Stimulated activated CD4-positive, alpha-beta T cell treated with anti-CD3 and anti-CD28 coated beads, Interleukin-12 subunit alpha, Interleukin-12 subunit beta, amount 100 ng/mL, for 48 hours (primary cell): Measurements from ENCODE around the gene SPATA31E1.
"Not testable (repeated sequence)": the region's sequence is repeated elsewhere in the genome, so short reads cannot be mapped to it uniquely, and the experiment has no call there.

Experiments
- DNase-seq, 3 donors: peaks; one replicate each; pipeline ENCODE4 v3.0.0-alpha.2; 2020; ENCODE audit warnings: low read depth in 2 of 3, low spot score in 1 of 3

The SPATA31E1 gene

DNA sequence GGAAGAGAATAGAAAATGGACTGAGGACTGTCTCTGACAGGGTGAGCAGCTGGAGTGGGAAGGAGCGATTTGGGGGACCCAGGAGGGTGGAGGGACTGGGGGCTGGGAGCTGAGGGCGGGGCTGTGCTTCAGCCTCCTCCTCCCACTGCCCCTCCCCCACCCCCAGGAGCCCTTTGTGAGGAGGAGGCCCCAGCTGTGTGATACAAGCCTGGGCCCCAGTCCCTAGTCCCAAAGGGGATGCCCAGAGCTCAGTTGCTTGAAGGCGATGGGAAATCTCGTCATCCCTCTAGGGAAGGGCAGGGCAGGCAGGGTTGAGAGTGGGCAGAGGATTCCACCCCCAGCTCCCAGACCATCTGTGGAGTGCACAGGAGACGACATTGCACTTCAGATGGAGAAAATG, at the start of gene SPATA31E1:
SPATA31E1 (plus strand) TSS at position 251 of the 400 bp plus-strand sequence; CDS start at position 266, 15 bp downstream.
- no peak for DNase-seq

DNA sequence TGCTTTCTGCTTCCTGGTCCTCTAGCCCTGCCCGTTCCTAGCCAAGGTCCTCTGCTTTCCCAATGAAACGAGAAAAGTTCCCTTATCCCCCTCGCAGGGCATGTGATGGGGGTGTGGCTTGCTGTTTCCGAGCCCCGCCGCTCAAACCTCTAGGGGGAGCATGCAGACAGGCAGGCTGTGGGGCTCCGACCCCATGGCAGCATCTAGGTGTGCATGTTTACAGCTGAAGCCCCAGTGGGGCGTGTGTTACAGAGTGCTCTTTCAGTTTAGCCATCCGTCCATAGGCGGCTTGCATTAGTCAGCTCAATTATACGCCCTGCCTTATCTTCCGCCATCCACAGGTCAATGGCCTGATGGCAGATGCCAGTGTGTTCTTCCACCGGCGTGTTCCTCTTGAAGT, 48.3 kb upstream of the SPATA31E1 start:
- DNase-seq: no peak

DNA sequence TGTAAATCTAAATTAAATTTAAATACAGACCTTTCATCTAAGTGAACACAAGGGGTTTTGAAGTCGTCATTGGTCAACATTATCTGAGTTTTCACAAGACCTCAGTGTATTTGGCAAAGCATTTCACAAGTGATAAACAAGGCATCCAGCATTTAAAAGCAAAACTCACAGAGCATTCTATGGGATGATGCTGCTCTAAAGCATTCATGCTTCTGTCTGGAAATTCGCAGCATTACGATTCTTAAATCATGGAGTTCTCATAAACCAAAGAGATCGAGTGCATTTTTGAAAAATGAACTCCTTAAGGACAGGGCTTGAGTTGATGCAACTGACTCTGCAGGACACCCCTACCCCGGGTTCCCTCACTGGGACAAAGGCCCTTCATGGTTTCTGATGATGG, 46.1 kb upstream of the SPATA31E1 start:
- DNase-seq: no peak

DNA sequence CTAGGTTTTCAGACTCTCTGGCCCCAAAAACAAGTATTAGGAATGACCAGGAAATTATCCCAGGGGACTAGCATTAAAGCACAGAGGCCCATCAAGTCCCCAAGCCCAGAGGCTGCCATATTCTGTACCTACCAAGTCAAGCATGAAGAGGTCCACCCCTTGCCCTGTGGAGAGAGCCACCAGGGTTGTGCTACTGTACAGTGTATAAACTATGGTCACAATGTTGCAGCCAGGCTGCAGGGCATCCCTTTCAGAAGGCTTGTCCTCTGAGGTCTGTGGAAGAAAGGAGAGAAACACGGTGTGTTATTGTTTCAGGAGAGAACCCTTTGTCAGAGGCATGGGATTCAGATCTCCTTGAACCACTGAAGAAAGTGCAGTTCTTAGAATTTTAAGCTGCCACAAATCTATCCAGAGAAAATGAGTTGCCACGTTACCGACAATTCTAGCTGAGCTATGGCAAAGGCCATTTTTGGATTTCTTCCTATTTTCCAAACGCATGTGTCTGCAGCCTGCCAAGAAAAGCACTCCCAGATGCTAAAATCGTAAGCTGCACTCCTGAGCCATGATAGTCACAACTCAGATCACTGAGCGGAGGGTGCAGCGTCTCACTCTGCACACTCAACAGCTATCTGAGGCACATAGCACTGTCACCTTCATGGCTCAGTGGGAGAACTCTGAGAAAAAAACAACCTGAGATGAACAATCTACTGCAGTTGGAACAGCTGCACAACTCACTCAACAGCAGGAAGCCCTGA, 45.5 kb upstream of the SPATA31E1 start:
- no peak for DNase-seq

DNA sequence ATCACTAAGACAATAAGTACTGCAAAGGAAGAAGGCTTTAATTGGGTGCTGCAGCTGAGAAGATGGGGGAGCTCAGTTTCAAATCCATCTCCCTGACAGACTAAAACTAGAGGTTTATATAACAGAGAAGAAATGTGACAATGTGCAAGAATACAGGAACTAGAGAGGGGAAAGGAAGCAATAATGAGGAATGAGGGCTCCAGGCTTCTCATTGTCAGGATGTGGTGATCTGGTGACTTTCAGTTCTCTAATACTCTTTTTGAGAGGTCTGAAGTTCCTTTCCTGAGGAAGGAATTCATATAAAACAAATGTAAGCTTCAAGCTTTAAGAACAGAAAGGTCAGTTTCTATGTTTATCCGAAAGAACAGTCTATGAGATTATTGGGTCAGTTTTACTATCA, 42.5 kb upstream of the SPATA31E1 start:
- no peak for DNase-seq

DNA sequence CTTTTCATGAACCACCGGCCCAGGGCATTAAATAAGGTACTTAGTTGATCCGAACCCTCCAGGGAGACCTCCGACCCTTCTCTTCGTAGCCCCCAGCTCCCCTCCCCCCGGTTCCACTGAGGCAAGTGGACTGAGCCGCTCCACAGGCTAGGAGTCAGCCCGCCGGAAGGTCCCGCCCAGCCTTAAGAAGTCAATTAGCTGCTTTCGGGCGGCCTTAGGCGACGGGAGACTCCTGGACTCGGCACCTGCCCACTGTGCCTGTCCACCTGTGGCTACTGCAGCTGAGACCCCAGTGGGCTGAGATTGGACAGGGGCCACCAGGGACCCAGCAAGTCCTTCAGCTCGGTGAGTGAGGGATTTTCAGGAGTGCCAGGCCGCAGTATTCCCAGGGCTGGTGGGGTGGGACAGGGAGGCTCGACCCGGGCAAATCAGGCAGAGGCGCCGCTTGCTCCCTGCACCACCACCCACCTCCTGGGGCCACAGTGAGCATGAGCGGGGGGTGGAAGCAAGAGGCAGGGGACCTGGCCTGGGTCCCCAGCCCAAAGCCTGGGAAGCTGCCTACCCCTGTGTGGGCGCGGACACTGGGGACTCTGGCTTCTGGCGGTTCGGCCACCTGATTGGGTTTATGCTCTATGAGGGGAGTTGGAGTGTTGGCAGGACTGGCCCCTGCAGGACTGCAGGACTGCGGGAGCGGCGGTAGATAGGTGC, 39.6 kb upstream of the SPATA31E1 start:
- no peak for DNase-seq

DNA sequence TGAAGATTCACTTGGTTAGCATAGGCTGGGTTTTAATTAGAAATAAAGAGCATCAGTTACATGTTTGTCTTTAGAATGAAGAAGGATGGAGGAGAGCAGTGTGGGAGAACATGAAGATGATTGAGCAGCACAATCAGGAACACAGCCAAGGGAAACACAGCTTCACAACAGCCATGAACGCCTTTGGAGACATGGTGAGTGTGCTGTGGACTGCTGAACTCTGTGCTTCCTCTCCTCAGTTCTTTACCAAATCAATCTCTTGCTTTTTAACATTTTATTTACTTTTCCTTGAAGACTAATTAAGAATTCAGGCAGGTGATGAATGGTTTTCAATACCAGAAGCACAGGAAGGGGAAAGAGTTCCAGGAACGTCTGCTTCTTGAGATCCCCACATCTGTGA, 38.2 kb upstream of the SPATA31E1 start:
- no peak for DNase-seq

DNA sequence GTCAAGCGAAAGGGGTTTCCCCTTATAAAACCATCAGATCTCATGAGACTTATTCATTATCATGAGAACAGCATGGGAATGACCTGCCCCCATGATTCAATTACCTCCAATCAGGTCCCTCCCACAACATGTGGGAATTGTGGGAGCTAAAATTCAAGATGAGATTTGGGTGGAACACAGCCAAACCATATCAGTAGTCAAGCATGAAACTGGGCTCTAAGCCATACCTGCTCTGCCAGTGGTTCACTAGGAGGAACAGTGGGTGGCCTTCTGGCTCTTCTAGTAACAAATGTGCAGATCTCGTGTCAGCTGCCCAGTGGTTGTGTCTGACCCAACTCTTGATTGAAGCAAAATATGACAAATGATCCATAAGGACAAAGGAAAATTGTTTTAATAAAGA, 34.9 kb upstream of the SPATA31E1 start:
- not testable (repeated sequence) for DNase-seq

DNA sequence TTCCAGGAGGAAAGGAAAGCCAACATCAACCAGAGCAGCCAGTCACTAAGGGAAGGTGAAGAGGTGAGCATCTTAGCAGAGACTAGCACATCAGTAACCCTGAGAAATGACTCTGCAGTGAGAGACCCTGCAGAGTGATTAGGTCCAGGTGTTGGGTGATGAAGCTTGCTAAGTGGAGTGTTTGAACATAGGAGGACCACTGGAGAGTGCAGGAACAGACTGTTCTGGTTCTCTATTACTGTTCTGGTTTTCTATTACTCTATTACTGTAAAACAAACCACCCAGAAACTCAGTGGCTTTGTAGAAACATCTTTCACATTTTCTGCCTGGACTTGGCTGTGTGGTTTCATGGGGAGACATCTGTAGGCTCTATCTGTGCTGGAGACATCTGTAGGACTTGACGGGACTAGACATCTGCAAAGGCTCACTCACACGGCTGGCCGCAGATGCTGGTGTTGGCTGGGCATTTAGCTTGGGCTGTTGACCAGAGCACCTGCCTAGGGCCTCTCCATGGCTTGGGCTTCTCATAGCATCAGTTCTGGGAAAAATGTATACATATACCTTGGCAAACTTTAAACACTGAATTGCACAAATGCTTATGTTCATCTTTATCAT, 33.4 kb upstream of the SPATA31E1 start:
- DNase-seq: no peak

DNA sequence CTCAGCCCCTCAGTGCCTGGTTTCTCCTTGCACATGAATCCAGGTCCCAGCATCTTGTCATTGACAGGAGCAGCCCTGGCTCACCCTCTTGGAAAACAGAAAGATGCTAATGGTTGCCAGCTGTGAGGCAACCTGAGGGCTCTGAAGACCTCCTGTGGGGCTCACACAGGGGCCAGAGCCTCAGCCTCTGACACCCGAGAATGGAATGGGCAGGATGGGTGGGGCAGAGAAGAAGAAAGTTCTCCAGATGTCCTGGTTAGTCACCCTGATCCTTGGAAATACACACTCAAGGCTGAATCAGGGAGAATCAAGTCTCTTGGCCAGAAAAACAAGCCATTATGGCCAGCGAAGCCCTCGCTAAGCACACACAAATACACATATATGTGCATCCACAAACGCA, 32.3 kb upstream of the SPATA31E1 start:
- no peak for DNase-seq

DNA sequence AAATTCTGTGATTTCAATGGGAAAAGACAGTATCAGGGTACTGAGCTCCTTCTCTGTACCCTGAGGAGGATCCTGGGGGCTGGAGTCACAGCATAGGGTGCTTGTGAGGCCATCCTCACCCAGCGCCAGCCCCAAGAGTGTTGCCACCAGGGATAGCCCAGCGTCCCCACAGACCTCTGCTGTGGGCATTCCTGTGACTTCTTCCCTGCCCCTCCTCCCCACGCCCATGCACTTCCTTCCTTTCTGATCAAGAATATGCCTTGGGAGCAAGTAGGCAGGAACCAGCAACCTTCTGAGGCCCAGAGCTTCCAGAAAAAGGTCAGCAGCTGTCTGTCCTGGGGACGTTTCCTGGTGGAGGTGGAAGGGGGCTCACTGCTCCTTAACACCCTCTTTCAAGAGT, 31.5 kb upstream of the SPATA31E1 start:
- DNase-seq: not testable (repeated sequence)

DNA sequence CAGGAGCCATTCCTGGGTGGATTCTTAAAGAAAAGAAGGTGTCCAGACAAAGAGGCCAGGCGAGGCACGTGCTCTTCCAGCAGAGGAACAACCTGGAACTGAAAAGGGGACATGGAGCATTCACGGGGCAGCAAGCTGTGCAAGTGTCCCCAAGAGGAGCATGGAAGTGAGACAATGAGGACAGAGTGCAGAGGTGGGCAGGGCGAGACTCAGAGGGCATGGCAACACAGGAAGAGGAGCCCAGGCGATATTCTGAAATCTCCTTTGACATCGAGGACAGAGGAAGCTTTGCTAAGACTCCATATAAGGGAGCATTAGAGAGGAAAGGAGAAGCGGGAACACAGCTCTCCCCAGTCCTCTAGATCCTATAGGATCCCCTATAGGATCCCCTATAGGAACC, 29.4 kb upstream of the SPATA31E1 start:
- no peak for DNase-seq

DNA sequence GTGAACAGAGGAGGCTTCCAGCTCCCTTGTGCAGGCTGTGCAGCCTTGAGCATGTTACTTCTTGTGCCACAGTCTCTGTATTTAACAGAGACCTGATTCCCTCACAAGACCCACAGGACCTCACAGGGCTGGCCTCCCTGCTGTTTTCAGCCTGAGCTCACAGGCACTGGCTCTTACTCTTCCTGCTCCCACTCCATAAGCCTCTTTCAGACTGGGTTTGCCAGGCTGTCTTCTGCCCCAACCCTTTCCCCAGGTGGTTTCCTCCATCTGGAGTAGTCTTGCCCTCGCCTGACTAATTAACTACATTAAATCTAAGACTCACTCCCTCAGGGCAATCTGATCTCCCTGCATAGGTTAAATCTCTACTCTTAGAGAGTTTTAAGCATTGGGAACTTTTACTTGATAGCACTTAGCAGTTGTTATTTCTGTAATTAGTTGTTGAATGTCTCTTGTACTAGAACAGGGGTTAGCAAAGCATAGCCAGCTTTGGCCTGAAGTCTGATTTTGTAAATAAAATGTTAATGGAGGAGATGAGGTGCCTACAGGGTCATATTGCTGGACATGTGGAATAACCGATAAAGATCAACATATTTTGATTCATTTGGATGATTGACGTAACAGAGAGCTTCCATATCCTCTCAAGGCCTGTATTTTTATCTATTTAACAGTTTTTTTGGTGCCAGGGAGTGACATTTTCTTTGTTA, 28.6 kb upstream of the SPATA31E1 start:
- no peak for DNase-seq

DNA sequence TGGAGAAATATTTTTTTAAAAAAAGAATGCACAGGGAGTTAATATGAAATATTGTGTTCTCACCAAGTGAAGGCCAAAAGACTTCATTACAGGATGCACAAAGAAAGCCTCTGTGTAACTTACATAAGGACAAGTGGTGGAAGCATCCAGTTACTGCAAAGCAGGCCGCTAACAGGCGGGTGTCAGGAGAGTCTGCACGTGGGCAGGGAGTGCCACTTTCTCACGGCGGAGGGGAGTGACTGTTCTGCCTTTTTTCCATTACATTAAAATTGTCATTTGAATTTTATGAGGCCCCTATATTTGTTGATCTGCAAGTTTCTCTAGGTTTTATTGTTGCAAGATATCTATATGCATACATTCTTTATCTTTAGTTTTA, 28.1 kb upstream of the SPATA31E1 start:
- DNase-seq: no peak

DNA sequence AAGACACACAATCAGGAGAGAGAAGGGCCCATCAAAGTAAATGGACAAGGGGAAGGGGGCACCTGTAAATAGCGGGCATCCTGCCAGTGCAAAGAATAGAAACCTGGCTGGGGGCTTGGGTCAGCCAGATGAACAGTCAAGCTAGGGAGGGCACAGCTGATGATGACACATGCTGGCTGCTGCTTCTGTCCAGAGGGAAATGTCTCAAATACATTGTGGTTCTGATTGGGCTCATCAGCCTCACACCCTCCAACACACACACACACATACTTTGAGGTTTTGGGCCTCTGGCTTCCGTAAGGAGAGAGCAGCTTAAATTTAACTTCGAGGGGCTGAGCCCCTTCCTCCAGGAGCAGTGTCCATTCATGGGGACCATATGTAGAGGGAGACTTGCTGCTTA, 27.6 kb upstream of the SPATA31E1 start:
- DNase-seq: no peak

DNA sequence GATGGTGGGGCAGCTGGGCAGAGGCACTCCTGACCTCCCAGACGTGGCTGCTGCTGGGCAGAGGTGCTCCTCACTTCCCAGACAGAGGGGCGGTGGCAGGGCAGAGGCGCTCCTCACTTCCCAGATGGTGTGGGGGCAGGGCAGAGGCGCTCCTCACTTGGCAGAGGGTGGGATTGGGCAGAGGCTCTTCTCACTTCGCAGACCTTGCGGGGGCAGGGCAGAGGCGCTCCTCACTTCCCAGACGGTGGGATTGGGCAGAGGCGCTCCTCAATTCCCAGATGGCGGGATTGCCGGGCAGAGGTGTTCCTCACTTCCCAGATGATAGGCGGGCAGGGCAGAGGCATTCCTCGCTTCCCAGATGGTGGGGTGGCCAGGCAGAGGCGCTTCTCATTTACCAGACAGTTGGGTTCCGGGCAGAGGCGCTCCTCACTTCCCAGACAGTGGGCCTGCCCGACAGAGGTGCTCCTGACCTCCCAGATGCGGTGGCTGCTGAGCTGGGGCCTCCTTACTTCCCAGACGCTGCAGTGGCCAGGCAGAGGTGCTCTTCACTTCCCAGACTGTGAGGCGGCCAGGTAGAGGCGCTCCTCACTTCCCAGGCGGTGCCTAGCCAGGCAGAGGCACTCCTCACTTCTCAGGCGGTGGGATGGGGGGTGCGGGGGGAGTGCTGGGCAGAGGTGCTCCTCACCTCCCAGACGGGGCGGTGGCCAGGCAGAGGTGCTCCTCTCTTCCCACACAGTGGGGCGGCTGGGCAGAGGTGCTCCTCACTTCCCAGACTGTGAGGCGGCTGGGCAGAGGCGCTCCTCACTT, 25.3 kb upstream of the SPATA31E1 start:
- no peak for DNase-seq

DNA sequence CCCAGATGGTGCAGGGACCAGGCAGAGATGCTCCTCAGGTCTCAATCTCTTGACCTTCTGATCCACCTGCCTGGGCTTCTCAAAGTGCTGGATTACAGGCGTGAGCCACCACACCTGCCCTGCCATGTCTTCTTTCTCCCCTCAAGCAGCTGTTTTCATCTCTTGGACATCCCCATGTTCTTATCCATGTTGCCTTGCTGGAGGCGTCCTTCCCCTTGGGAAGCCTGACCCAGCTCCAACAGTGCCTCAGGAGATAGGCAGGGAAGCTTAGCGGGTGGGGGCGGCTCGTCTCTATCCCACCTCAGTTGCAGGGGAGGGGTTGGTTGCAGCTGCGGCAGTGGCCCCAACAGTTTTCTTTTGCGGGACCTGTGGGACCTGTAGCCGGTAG, 24.7 kb upstream of the SPATA31E1 start:
- no peak for DNase-seq

DNA sequence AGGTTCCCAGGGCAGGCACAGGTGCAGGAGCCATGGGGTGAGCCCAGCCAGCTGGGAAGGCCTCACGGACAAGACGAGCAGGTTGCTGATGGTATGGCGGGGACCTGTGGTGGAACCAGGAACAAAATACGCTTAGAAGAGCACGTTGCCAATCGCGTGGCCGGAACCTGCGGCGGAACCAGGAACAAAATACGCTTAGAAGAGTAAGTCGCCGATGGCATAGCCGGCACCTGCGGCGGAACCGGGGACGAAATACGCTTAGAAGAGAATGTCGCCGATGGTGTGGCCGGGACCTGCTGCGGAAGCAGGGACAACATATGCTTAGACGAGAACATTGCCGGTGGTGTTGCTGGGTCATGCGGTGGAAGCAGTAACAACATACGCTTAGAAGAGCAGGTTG, 23.5 kb upstream of the SPATA31E1 start:
- no peak for DNase-seq

DNA sequence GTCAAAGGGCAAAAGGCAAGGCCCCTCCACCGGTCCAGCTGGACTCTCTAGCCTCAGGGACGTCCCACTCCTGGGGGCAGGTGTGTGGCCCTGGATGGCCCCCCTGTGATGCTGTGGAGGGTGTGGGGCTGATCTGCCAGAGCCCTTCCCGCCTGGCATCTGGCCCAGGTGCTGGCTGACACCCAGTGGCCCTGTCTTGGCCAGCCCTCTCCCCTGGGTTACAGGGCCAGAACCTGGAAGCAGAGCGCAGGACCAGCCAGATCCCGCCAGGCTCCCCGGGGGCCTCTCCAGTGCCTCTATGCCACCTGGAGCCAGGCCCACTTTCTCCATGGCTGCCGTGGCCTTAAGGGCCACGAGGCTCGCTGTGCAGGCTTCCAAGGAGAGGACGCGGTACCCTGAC, 22.9 kb upstream of the SPATA31E1 start:
- DNase-seq: no peak

DNA sequence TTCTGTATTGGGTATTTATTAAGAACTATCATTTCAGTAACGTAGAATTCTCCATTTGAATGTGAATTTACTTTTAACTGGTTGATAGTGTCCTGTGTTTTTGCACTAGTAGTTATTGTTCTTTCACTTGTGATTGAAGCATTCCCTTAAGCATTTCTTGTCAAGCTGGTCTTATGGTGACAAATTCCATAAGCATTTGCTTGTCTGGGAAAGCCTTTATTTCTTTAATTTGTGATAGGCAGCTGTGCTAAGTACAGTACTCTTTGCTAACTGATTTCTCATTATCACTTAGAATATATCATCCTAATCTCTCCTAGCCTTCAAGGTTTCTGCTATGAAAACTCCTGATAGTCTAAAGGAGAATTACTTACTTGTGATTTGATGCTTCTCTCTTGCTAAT, 21.3 kb upstream of the SPATA31E1 start:
- no peak for DNase-seq
